ENCODE results near the gene RNF128. TPM values are rescaled to one million over a fixed set of nuclear protein-coding genes. Genes with fewer than 3 reads are reported as not detected.

RNF128 gene, protein sequence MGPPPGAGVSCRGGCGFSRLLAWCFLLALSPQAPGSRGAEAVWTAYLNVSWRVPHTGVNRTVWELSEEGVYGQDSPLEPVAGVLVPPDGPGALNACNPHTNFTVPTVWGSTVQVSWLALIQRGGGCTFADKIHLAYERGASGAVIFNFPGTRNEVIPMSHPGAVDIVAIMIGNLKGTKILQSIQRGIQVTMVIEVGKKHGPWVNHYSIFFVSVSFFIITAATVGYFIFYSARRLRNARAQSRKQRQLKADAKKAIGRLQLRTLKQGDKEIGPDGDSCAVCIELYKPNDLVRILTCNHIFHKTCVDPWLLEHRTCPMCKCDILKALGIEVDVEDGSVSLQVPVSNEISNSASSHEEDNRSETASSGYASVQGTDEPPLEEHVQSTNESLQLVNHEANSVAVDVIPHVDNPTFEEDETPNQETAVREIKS
- 0.06 to 0.10 TPM (median 0.09 TPM) in 3 of 5 replicates, not detected in the others for total RNA-seq (2022; extraction: Qiagen RNA extraction)

GRCh38 chrX:106726485-106727437, at the start of gene RNF128:
Gene RNF128, plus strand, starts transcription at chrX:106726701. Its CDS starts 213 bp downstream, at chrX:106726914.

GRCh38 chrX:106802388-106803275, 76.1 kb downstream of the RNF128 start, which contains the start of gene TBC1D8B:
Gene TBC1D8B, plus strand, starts transcription at chrX:106802673. Its CDS starts 181 bp downstream, at chrX:106802854.

Other genes starting within 250 kb of the RNF128 start
- gene RADX, start 114.7 kb upstream of the RNF128 start, total RNA-seq (2022; extraction: Qiagen RNA extraction): 0.03 to 0.12 TPM (median 0.04 TPM) in 5 replicates
- 1.2 to 1.6 TPM (median 1.3 TPM) in 5 replicates for gene TBC1D8B, start 76.0 kb downstream of the RNF128 start, total RNA-seq (2022; extraction: Qiagen RNA extraction)
- gene RIPPLY1, start 176.6 kb downstream of the RNF128 start, total RNA-seq (2022; extraction: Qiagen RNA extraction): not detected in 5 replicates
- gene CLDN2, start 193.7 kb downstream of the RNF128 start, total RNA-seq (2022; extraction: Qiagen RNA extraction): 7.1 to 9.0 TPM (median 7.8 TPM) in 5 replicates

Measured in A549 treated with CORT108297 at 1 μM for 4 hours (cell line).